ENCODE results near the gene CARD8. TPM values are rescaled to one million over a fixed set of nuclear protein-coding genes. Genes with fewer than 3 reads are reported as not detected.

The CARD8 gene
- polyA plus RNA-seq, 1 donor from 2014 or later = 23.0 TPM

DNA sequence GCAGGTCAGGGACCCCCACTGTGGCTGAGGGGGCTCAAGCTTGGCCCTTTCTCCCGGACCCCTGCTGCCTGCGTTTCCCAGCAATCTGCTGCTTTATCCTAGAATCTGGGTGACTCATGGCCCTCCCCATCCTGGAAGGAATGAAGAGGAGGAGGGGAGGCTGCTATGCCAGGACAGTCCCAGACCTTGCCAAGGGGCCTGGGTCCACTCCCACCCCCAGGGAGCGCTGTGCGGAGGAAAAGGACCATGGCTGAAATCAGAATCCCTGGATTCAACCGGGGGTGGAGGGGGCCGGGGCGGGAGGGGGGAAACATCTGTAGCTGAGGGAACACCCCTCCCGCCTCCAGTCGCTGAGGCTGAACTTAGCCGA, 34.7 kb upstream of the CARD8 start:
- H3K4me3 ChIP-seq (ENCODE audit: low read length) = no peak overlapping the region
- no peaks in the 10 kb centered on the region for H3K9me3 ChIP-seq (ENCODE audit: low read length)
- no peaks in the 10 kb centered on the region for H3K79me2 ChIP-seq (replicated peaks; ENCODE audit: insufficient read depth, low read length)
- no peak overlapping the region for H2AFZ ChIP-seq (ENCODE audit: low read depth, low read length)
- H3K4me2 ChIP-seq (ENCODE audit: low read length) = no peak overlapping the region
- no peaks in the 10 kb centered on the region for H4K20me1 ChIP-seq (ENCODE audit: insufficient read depth)
- H3F3A ChIP-seq (ENCODE audit: insufficient read depth, low read length, poor library complexity, severe bottlenecking) = no peaks in the 10 kb centered on the region
- H3K9ac ChIP-seq (ENCODE audit: low read length) = no peak overlapping the region
- H3K9me2 ChIP-seq (ENCODE audit: insufficient read depth, low read length) = no peaks in the 10 kb centered on the region
- TF ChIP-seq EP300 (conservative IDR thresholded peaks at IDR 0.05; ENCODE audit: poor library complexity, severe bottlenecking) (no peak), TAF1 (IDR thresholded peaks at IDR 0.05; ENCODE audit: low read depth) (no peak), MXI1 (conservative IDR thresholded peaks at IDR 0.05; ENCODE audit: poor library complexity, severe bottlenecking) (no peak), POLR2AphosphoS5 (IDR thresholded peaks at IDR 0.05) (no peak), EZH2 (IDR thresholded peaks at IDR 0.05; ENCODE audit: borderline replicate concordance, insufficient read depth, low read length, poor library complexity, severe bottlenecking) (no peak), RAD21 (conservative IDR thresholded peaks at IDR 0.05) (no peak), SMC3 (conservative IDR thresholded peaks at IDR 0.05; ENCODE audit: poor library complexity) (no peak)
- TF ChIP-seq, protein P1, sequence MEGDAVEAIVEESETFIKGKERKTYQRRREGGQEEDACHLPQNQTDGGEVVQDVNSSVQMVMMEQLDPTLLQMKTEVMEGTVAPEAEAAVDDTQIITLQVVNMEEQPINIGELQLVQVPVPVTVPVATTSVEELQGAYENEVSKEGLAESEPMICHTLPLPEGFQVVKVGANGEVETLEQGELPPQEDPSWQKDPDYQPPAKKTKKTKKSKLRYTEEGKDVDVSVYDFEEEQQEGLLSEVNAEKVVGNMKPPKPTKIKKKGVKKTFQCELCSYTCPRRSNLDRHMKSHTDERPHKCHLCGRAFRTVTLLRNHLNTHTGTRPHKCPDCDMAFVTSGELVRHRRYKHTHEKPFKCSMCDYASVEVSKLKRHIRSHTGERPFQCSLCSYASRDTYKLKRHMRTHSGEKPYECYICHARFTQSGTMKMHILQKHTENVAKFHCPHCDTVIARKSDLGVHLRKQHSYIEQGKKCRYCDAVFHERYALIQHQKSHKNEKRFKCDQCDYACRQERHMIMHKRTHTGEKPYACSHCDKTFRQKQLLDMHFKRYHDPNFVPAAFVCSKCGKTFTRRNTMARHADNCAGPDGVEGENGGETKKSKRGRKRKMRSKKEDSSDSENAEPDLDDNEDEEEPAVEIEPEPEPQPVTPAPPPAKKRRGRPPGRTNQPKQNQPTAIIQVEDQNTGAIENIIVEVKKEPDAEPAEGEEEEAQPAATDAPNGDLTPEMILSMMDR (IDR thresholded peaks at IDR 0.05; ENCODE audit: poor library complexity, severe bottlenecking) = no peak
- TF ChIP-seq, protein P2, sequence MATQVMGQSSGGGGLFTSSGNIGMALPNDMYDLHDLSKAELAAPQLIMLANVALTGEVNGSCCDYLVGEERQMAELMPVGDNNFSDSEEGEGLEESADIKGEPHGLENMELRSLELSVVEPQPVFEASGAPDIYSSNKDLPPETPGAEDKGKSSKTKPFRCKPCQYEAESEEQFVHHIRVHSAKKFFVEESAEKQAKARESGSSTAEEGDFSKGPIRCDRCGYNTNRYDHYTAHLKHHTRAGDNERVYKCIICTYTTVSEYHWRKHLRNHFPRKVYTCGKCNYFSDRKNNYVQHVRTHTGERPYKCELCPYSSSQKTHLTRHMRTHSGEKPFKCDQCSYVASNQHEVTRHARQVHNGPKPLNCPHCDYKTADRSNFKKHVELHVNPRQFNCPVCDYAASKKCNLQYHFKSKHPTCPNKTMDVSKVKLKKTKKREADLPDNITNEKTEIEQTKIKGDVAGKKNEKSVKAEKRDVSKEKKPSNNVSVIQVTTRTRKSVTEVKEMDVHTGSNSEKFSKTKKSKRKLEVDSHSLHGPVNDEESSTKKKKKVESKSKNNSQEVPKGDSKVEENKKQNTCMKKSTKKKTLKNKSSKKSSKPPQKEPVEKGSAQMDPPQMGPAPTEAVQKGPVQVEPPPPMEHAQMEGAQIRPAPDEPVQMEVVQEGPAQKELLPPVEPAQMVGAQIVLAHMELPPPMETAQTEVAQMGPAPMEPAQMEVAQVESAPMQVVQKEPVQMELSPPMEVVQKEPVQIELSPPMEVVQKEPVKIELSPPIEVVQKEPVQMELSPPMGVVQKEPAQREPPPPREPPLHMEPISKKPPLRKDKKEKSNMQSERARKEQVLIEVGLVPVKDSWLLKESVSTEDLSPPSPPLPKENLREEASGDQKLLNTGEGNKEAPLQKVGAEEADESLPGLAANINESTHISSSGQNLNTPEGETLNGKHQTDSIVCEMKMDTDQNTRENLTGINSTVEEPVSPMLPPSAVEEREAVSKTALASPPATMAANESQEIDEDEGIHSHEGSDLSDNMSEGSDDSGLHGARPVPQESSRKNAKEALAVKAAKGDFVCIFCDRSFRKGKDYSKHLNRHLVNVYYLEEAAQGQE (IDR thresholded peaks at IDR 0.05; ENCODE audit: borderline replicate concordance) = no peak
- H3K27me3 ChIP-seq (ENCODE audit: insufficient read depth, low read depth, low read length) = peaks cover 5% of the 10 kb centered on the region
- no peak overlapping the region for H3K27ac ChIP-seq (ENCODE audit: low read length)
- H3K36me3 ChIP-seq (ENCODE audit: insufficient read depth, low read length) = no peaks in the 10 kb centered on the region

GRCh38 chr19:48287748-48288147, 32.0 kb upstream of the CARD8 start:
- TF ChIP-seq EP300 (conservative IDR thresholded peaks at IDR 0.05; ENCODE audit: poor library complexity, severe bottlenecking) = no peak
- TF ChIP-seq POLR2AphosphoS5 (IDR thresholded peaks at IDR 0.05) = no peak
- TF ChIP-seq EZH2 (IDR thresholded peaks at IDR 0.05; ENCODE audit: borderline replicate concordance, insufficient read depth, low read length, poor library complexity, severe bottlenecking) = no peak
- TF ChIP-seq, protein P1 (IDR thresholded peaks at IDR 0.05; ENCODE audit: poor library complexity, severe bottlenecking) = no peak
- TF ChIP-seq RAD21 (conservative IDR thresholded peaks at IDR 0.05) = no peak
- no peak for TF ChIP-seq TAF1 (IDR thresholded peaks at IDR 0.05; ENCODE audit: low read depth)
- TF ChIP-seq SMC3 (conservative IDR thresholded peaks at IDR 0.05; ENCODE audit: poor library complexity) = no peak
- no peak for TF ChIP-seq MXI1 (conservative IDR thresholded peaks at IDR 0.05; ENCODE audit: poor library complexity, severe bottlenecking)
- TF ChIP-seq, protein P2 (IDR thresholded peaks at IDR 0.05; ENCODE audit: borderline replicate concordance) = no peak
- H3K36me3 ChIP-seq (ENCODE audit: insufficient read depth, low read length) = peaks cover 5% of the 10 kb centered on the region
- H3K9me2 ChIP-seq (ENCODE audit: insufficient read depth, low read length) = no peaks in the 10 kb centered on the region
- no peak overlapping the region for H3K9ac ChIP-seq (ENCODE audit: low read length)
- H3K79me2 ChIP-seq (replicated peaks; ENCODE audit: insufficient read depth, low read length) = no peaks in the 10 kb centered on the region
- H3K27me3 ChIP-seq (ENCODE audit: insufficient read depth, low read depth, low read length) = peaks cover 5% of the 10 kb centered on the region
- no peaks in the 10 kb centered on the region for H4K20me1 ChIP-seq (ENCODE audit: insufficient read depth)
- H3F3A ChIP-seq (ENCODE audit: insufficient read depth, low read length, poor library complexity, severe bottlenecking) = no peaks in the 10 kb centered on the region
- H3K4me2 ChIP-seq (ENCODE audit: low read length) = no peak overlapping the region
- no peak overlapping the region for H3K4me3 ChIP-seq (ENCODE audit: low read length)
- no peak overlapping the region for H2AFZ ChIP-seq (ENCODE audit: low read depth, low read length)
- no peak overlapping the region for H3K27ac ChIP-seq (ENCODE audit: low read length)
- no peaks in the 10 kb centered on the region for H3K9me3 ChIP-seq (ENCODE audit: low read length)
